ENCODE measurements around the gene PPM1N. TPM values are rescaled to one million over a fixed set of nuclear protein-coding genes. Genes with fewer than 3 reads are reported as not detected.

Gene PPM1N
- total RNA-seq, 6 experiments from 2014 or later: 0.80 to 1.3 (median 1.1) TPM

DNA sequence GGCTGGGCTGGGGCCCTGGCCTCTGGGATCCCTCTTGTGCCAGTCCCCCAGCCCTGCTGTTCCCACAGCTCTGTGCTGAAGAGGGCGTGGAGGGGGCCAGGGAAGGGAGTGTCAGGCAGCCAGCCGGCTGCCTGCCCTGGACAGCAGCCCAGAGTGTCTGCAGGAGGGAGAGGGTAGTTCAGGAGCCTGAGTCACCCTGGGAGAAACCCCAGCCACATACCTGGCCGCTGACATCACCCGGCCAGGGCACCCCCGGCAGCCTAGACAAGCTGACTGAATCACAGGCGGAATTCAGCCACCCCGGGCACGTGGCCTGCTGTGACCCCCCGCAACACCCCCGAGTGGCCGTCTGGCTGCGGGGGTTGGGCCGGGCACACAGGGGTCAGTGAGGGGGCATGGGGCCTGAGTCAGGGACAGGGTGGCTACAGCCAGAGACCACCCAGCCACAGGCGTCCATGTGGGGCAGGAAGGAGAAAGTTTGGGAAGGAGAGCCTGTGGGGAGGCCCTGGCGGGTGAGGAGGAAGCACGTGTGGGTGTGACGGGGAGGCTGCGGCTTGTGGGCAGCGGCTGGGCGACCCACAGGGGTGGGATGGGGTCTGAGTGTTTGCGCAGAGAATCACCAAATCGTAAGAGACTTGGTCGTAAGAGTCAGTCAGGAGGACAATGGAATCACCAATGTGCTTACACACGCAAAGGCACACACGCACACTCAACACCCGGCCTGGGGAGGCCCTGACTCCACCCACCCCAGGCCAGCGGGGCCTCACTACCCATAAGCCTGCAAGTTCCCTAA is 42.3 kb upstream of the PPM1N start:
- H3K27me3 Mint-ChIP-seq (ENCODE audit: insufficient read depth): peaks cover 7% of the 10 kb centered on the region
- peaks cover 46% of the 10 kb centered on the region for H3K4me1 Mint-ChIP-seq (ENCODE audit: low read depth)
- no peaks in the 10 kb centered on the region for H3K36me3 Mint-ChIP-seq (ENCODE audit: low read depth)
- peak; percentile 99 for DNase-seq
- H3K27ac Mint-ChIP-seq: peak overlapping the region; percentile 100
- no peaks in the 10 kb centered on the region for H3K9me3 Mint-ChIP-seq
- peak overlapping the region; percentile 85 for H3K4me3 Mint-ChIP-seq
- TF ChIP-seq CTCF (IDR thresholded peaks at IDR 0.05): no peak

GRCh38 chr19:45456500-45456815 is 41.8 kb upstream of the PPM1N start:
- Mint-ChIP-seq H3K4me1 (ENCODE audit: low read depth) (peaks cover 41% of the 10 kb centered on the region), H3K27ac (peak overlapping the region; percentile 100), H3K9me3 (no peaks in the 10 kb centered on the region), H3K36me3 (ENCODE audit: low read depth) (no peaks in the 10 kb centered on the region), H3K4me3 (peak overlapping the region; percentile 85), H3K27me3 (ENCODE audit: insufficient read depth) (peaks cover 2% of the 10 kb centered on the region)
- TF ChIP-seq CTCF (IDR thresholded peaks at IDR 0.05): no peak
- DNase-seq: no peak

DNA sequence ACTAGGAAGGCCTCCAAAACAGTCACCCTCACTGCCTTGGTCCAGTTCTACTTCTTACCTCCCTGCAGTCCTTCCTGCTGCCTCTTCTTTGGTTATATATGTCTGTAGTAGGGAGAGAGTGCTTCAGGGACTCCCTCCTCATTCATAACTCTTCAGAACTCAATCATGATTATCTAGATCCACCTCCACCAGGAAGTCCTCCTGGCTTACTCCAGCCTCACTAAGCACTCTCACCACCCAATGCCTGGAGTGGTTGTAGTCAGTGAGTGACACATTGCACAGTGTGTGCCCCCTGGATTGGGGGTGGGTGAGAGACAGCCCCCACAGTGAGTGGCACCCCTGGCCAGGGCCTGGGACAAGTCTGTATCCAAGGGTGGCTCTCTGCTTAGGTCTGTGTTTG is 40.5 kb upstream of the PPM1N start:
- H3K36me3 Mint-ChIP-seq (ENCODE audit: low read depth): no peaks in the 10 kb centered on the region
- peak overlapping the region; percentile 47 for H3K27ac Mint-ChIP-seq
- no peak overlapping the region; the same call in 1 of the 2 replicates for H3K4me3 Mint-ChIP-seq
- no peaks in the 10 kb centered on the region for H3K9me3 Mint-ChIP-seq
- peaks cover 2% of the 10 kb centered on the region for H3K27me3 Mint-ChIP-seq (ENCODE audit: insufficient read depth)
- DNase-seq: no peak
- TF ChIP-seq CTCF (IDR thresholded peaks at IDR 0.05): no peak
- H3K4me1 Mint-ChIP-seq (ENCODE audit: low read depth): peaks cover 31% of the 10 kb centered on the region

DNA sequence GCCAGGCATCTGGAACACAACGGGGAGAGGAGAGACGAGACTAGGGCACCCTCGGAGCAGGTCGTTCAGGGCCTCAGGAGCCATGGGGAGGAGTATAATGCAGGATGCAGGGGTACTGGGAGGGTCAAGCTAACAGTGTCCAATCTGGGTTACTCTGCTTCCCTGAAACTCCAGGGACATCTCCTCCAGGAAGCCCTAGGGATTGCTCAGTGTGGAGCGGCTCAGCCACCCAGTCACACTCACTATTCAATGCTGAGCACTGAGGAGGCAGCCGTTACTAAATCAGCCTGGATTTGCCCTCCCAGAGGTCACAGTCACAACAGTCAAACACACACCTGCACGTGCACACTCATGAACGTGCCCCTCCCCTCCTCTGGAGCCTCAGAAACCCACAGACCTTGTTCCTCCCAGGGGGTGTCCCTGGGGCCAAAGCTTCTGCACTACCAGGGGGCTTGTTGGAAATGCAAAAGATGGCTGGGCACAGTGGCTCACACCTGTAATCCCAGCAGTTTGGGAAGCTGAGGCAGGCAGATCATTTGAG is 37.4 kb upstream of the PPM1N start:
- Mint-ChIP-seq H3K27me3 (ENCODE audit: insufficient read depth) (peaks cover 2% of the 10 kb centered on the region), H3K36me3 (ENCODE audit: low read depth) (no peaks in the 10 kb centered on the region)
- TF ChIP-seq CTCF (IDR thresholded peaks at IDR 0.05): no peak

GRCh38 chr19:45462174-45462573 is 36.1 kb upstream of the PPM1N start:
- Mint-ChIP-seq H3K27ac (no peak overlapping the region), H3K27me3 (ENCODE audit: insufficient read depth) (no peaks in the 10 kb centered on the region; the same call in 1 of the 2 replicates), H3K9me3 (no peaks in the 10 kb centered on the region), H3K4me3 (no peak overlapping the region), H3K4me1 (ENCODE audit: low read depth) (peaks cover 5% of the 10 kb centered on the region; the same call in 1 of the 2 replicates), H3K36me3 (ENCODE audit: low read depth) (no peaks in the 10 kb centered on the region)
- no peak for DNase-seq
- TF ChIP-seq CTCF (IDR thresholded peaks at IDR 0.05): no peak

More for the DNA sequence above, 37.4 kb upstream of the PPM1N start:
- Mint-ChIP-seq H3K4me3 (no peak overlapping the region), H3K4me1 (ENCODE audit: low read depth) (peaks cover 8% of the 10 kb centered on the region), H3K27ac (no peak overlapping the region), H3K9me3 (no peaks in the 10 kb centered on the region)
- DNase-seq: no peak
